A673 (cell line): ENCODE results near the gene SUCLG1. TPM values are rescaled to one million over a fixed set of nuclear protein-coding genes. Genes with fewer than 3 reads are reported as not detected.

ENCODE experiments used
- BruUV-seq: library from RNA; stranded (reverse); fragments of 400-500 nt; replicated peaks from 2 replicates; lab custom pipeline; 2021; lab: Mats Ljungman, UMichigan
- CTCF ChIA-PET: fragments of 300-600 bp; sonication (Branson Sonifier 250); formaldehyde crosslinking; loops from one replicate; lab custom pipeline; 2022; ENCODE audit warnings: antibody characterized with exemption; lab: Charles Lee
- POLR2A ChIA-PET: fragments of 300-600 bp; sonication (Branson Sonifier 250); formaldehyde crosslinking; loops from one replicate; lab custom pipeline; 2022; ENCODE audit warnings: antibody characterized with exemption; ENCODE audit not compliant: low non-redundant PET; lab: Charles Lee
- DNase-seq: peaks from one replicate; pipeline ENCODE4 v3.0.0-alpha.2; 2015; ENCODE audit warnings: low spot score
- H3K27ac ChIP-seq: fragments of 200-600 bp; sonication (generic); 2 replicates; pipeline ENCODE4 v1.5.1; 2016; ENCODE audit warnings: mixed run types, low read depth, mild to moderate bottlenecking, mixed read lengths, antibody characterized with exemption, low read length; ENCODE audit not compliant: poor library complexity, severe bottlenecking
- H3K27me3 ChIP-seq: fragments of 200-600 bp; sonication (generic); replicated peaks from 2 replicates; pipeline ENCODE4 v1.6.1; 2017; ENCODE audit warnings: mixed run types, low read depth, mild to moderate bottlenecking, mixed read lengths, antibody characterized with exemption, low read length; ENCODE audit not compliant: insufficient read depth, poor library complexity
- H3K36me3 ChIP-seq: fragments of 200-600 bp; sonication (generic); 2 replicates; pipeline ENCODE4 v1.6.1; 2016; ENCODE audit warnings: mixed run types, mild to moderate bottlenecking, mixed read lengths, antibody characterized with exemption, low read length; ENCODE audit not compliant: insufficient read depth, poor library complexity, severe bottlenecking
- H3K4me1 ChIP-seq: fragments of 200-600 bp; sonication (generic); 2 replicates; pipeline ENCODE4 v1.6.1; 2017; ENCODE audit warnings: mixed run types, mild to moderate bottlenecking, mixed read lengths, antibody characterized with exemption, low read length; ENCODE audit not compliant: insufficient read depth, poor library complexity, severe bottlenecking
- H3K4me3 ChIP-seq: fragments of 200-600 bp; sonication (generic); 2 replicates; pipeline ENCODE4 v1.5.1; 2016; ENCODE audit warnings: low read depth, mixed run types, mild to moderate bottlenecking, mixed read lengths, low read length; ENCODE audit not compliant: poor library complexity, severe bottlenecking
- H3K9me3 ChIP-seq: fragments of 200-600 bp; sonication (generic); 2 replicates; pipeline ENCODE4 v1.6.1; 2016; ENCODE audit warnings: mixed run types, low read depth, mild to moderate bottlenecking, mixed read lengths, antibody characterized with exemption, low read length; ENCODE audit not compliant: poor library complexity, severe bottlenecking
- CTCF ChIP-seq: fragments of 300-800, 200-600 bp; sonication (generic); conservative IDR thresholded peaks from 2 replicates; pipeline ENCODE4 v1.5.1; 2017; ENCODE audit warnings: low read depth, mild to moderate bottlenecking, antibody characterized with exemption, low read length, moderate library complexity, mixed read lengths
- EZH2 ChIP-seq: fragments of 200-600 bp; sonication (generic); IDR thresholded peaks from 2 replicates; pipeline ENCODE4 v1.6.1; 2017; ENCODE audit warnings: borderline replicate concordance, low read depth, mild to moderate bottlenecking, mixed read lengths, antibody characterized with exemption, low read length; ENCODE audit not compliant: poor library complexity, severe bottlenecking
- intact Hi-C: fragments of 100-400 bp; cut with micrococcal nuclease; formaldehyde crosslinking; loops from one replicate; pipeline ENCODE4 v1.10.0; 2022; ENCODE audit not compliant: unreplicated experiment
- total RNA-seq: library from RNA; stranded (reverse); gene quantifications from 2 replicates; pipeline ENCODE4 v1.2.3, GENCODE V29; 2021

SUCLG1 gene
- total RNA-seq, 1 experiment from 2014 or later: 88.1 TPM

DNA sequence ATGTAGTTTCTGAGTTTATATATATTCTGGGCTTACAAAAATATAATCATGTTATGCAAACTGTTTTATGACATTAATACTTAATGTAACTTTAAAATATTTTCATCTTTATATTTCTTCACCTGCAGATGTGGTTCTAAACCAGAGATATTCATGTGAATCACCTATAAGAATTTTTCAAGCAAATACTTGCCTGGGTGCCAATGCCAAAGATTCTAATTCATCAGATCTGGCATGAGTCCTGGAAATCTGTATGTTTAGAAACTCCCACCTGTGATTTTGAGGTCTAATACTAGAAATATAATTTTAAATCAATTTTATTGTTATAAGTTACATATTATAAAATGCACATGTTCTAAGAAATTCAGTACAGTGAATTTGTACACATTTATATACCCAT is 37.3 kb upstream of the SUCLG1 start:
- intact Hi-C loops: loop anchor here (5.0 kb wide), 2 partner anchors 361 to 431 kb away; no protein-coding TSS in a partner anchor
- no peak for TF ChIP-seq CTCF
- no peak for TF ChIP-seq EZH2
- ChIA-PET CTCF (no interaction called here), POLR2A (no interaction called here)
- H3K4me3 ChIP-seq: no peak overlapping the region
- H3K27ac ChIP-seq: no peak overlapping the region
- no peaks in the 10 kb centered on the region for H3K36me3 ChIP-seq
- DNase-seq: no peak
- H3K9me3 ChIP-seq: no peaks in the 10 kb centered on the region
- no TSS peak for BruUV-seq
- H3K4me1 ChIP-seq: no peaks in the 10 kb centered on the region
- H3K27me3 ChIP-seq: no peaks in the 10 kb centered on the region

DNA sequence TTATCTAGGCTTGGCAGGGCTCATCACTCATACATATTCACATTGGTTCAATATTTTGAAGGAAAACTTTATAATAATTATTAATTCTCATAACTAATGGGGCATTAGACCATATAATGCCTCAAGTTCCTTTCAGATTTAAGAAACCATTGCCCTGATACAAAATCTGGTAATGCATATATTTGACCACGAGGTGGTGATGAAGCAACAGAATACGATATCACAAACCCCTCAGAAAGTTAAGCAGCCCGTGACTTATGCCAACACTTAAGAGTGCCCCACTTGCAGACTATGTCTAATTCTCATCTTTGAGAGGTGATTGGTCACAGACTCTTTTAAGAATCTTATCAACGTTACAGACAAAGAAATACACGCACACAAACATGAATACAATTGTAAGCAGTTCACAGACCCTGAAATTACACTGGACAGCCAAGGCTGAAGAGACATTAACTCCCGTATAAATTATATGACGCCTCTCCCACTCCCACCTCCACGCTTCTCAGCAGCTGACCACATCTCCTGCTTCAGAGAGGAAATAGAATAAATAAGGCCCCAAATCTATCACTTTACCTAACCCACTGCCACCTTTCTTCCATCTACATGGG is 36.6 kb upstream of the SUCLG1 start:
- no peaks in the 10 kb centered on the region for H3K27me3 ChIP-seq
- DNase-seq: peak; percentile 78
- BruUV-seq: no TSS peak
- TF ChIP-seq EZH2 (no peak), CTCF (peak; percentile 67)
- no peaks in the 10 kb centered on the region for H3K36me3 ChIP-seq
- H3K4me3 ChIP-seq: no peak overlapping the region
- no peaks in the 10 kb centered on the region for H3K9me3 ChIP-seq
- intact Hi-C loops: loop anchor here (1.0 to 5.0 kb wide), 4 partner anchors 136 to 803 kb away; no protein-coding TSS in a partner anchor
- no peak overlapping the region for H3K27ac ChIP-seq
- ChIA-PET POLR2A (no interaction called here), CTCF (no interaction called here)
- no peaks in the 10 kb centered on the region for H3K4me1 ChIP-seq

GRCh38 chr2:84494070-84494469 is 35.0 kb upstream of the SUCLG1 start:
- ChIA-PET POLR2A (no interaction called here), CTCF (no interaction called here)
- intact Hi-C loops: loop anchor here (2.0 to 5.0 kb wide), 2 partner anchors 388 to 805 kb away; partner anchors contain the start of gene TRABD2A

More at GRCh38 chr2:84494070-84494469, 35.0 kb upstream of the SUCLG1 start:
- no peaks in the 10 kb centered on the region for H3K36me3 ChIP-seq
- no peaks in the 10 kb centered on the region for H3K9me3 ChIP-seq
- no TSS peak for BruUV-seq
- H3K4me1 ChIP-seq: no peaks in the 10 kb centered on the region
- H3K4me3 ChIP-seq: no peak overlapping the region
- H3K27ac ChIP-seq: no peak overlapping the region
- TF ChIP-seq EZH2: no peak
- no peak for TF ChIP-seq CTCF
- H3K27me3 ChIP-seq: no peaks in the 10 kb centered on the region
- DNase-seq: no peak
